Breast epithelium (tissue), 4 donors: Measurements from ENCODE around the gene CIB4. TPM values are rescaled to one million over a fixed set of nuclear protein-coding genes. Genes with fewer than 3 reads are reported as not detected.

Experiments used
- DNase-seq, 2 donors: peaks; one replicate each; pipeline ENCODE4 v3.0.0-alpha.2; 2019; ENCODE audit warnings: low spot score in 2 of 2
- H3K27ac ChIP-seq, 2 donors: fragments of 200-600 bp; sonication (generic) in 1 of 2; one replicate each; pipeline ENCODE4 v1.5.1; 2016 to 2019; ENCODE audit warnings: mild to moderate bottlenecking in 1 of 2
- H3K27me3 ChIP-seq, 2 donors: fragments of 200-600 bp; sonication (generic) in 1 of 2; one replicate each; pipeline versions ENCODE4 v1.5.1 to v1.6.0; 2017 to 2019; ENCODE audit warnings: control low read depth in 1 of 2, mild to moderate bottlenecking in 1 of 2
- H3K36me3 ChIP-seq: fragments of 200-600 bp; one replicate; pipeline ENCODE4 v1.5.1; 2019
- H3K4me1 ChIP-seq, 2 donors: fragments of 200-600 bp; sonication (generic); one replicate each; pipeline ENCODE4 v1.5.1; 2016 to 2019; ENCODE audit warnings: control low read depth in 1 of 2
- H3K4me3 ChIP-seq, 3 donors: fragments of 200-600 bp; sonication (generic); 1 replicate in 2 of 3; 2 replicates in 1 of 3; pipeline ENCODE4 v1.5.1; 2016 to 2019; ENCODE audit warnings: mild to moderate bottlenecking in 3 of 3, moderate library complexity in 2 of 3
- H3K9me3 ChIP-seq, 2 donors: fragments of 200-600 bp; sonication (generic) in 1 of 2; one replicate each; pipeline ENCODE4 v1.5.1; 2016 to 2019; ENCODE audit warnings: control low read depth in 1 of 2
- POLR2A ChIP-seq: fragments of 450-650 bp; IDR thresholded peaks from one replicate; pipeline ENCODE4 v1.6.1; 2016; ENCODE audit warnings: antibody characterized with exemption, mild to moderate bottlenecking, moderate library complexity
- POLR2AphosphoS5 ChIP-seq, 3 donors: sonication (generic); formaldehyde crosslinking; IDR thresholded peaks; one replicate each; pipeline ENCODE4 v1.6.1; 2017; ENCODE audit warnings: antibody characterized with exemption in 3 of 3
- intact Hi-C: fragments of 100-400 bp; cut with DNase I; formaldehyde crosslinking; loops from one replicate; pipeline ENCODE4 v1.15.1; 2023; ENCODE audit warnings: low total_unique reads
- total RNA-seq, 3 donors: library from RNA; depleted of rRNA; stranded (reverse); fragments of >200 nt; gene quantifications; one replicate each; pipeline ENCODE4 v1.1.0, GENCODE V29; 2016
- TF ChIP-seq, protein P1 (sequence below), 3 donors: fragments of 450-650 bp; IDR thresholded peaks; one replicate each; pipeline ENCODE4 v1.5.1; 2016 to 2017; ENCODE audit warnings: antibody characterized with exemption in 3 of 3, mild to moderate bottlenecking in 3 of 3, moderate library complexity in 3 of 3

CIB4 gene
- total RNA-seq, 3 donors from 2014 or later: not detected

DNA sequence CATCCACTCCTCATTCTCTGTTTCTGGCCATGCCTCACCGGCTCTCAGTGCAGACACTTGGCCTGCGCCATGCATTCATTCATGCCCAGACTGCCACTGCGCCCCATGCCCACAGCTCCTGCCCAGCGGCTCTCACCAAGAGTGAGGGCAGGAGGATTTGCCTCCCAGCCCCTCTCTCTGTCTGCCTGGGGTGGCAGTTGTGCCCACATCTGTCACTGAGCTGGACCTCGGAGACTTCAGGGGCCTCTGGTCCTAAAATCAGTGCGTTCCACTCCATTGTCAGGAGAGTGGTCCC lies 75.1 kb downstream of the CIB4 start:
- H3K36me3 ChIP-seq: no peaks in the 10 kb centered on the region
- peaks cover 0 to 39% of the 10 kb centered on the region in 2 donors for H3K27me3 ChIP-seq

DNA sequence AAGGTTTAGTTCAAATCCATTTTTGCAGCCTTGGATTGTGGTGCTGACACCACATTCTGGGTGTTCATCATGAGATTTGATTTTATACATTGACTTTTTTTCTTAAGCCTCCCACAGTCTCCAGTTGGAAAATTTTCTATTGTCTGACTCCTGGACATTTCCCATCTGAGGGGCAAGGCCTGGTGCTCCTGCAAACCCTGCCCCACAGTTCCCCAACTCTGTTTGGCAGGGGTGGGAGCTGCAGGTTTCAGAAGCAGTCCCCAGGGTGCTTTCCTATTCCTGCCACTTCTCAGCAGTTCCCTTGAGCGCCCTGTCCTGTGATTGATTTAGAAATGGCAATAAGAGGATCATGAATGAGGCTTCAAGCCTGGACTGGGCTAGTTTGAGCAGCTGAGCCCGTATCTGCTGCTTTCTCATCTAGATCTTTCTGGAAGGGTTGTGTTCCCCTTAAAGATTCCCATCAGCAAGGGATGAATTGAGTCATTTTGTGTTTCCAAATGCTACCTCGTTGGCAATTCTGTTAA lies 77.0 kb downstream of the CIB4 start:
- Histone ChIP-seq H3K9me3 (no peaks in the 10 kb centered on the region), H3K36me3 (no peaks in the 10 kb centered on the region), H3K27me3 (peaks cover 0 to 40% of the 10 kb centered on the region in 2 donors), H3K27ac (no peak overlapping the region), H3K4me3 (no peak overlapping the region), H3K4me1 (peaks cover 0 to 7% of the 10 kb centered on the region in 2 donors)
- DNase-seq: no peak
- TF ChIP-seq, protein P1, sequence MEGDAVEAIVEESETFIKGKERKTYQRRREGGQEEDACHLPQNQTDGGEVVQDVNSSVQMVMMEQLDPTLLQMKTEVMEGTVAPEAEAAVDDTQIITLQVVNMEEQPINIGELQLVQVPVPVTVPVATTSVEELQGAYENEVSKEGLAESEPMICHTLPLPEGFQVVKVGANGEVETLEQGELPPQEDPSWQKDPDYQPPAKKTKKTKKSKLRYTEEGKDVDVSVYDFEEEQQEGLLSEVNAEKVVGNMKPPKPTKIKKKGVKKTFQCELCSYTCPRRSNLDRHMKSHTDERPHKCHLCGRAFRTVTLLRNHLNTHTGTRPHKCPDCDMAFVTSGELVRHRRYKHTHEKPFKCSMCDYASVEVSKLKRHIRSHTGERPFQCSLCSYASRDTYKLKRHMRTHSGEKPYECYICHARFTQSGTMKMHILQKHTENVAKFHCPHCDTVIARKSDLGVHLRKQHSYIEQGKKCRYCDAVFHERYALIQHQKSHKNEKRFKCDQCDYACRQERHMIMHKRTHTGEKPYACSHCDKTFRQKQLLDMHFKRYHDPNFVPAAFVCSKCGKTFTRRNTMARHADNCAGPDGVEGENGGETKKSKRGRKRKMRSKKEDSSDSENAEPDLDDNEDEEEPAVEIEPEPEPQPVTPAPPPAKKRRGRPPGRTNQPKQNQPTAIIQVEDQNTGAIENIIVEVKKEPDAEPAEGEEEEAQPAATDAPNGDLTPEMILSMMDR (IDR thresholded peaks at IDR 0.05): no peak
- TF ChIP-seq POLR2AphosphoS5 (IDR thresholded peaks at IDR 0.05) (no peak), POLR2A (no peak)
- intact Hi-C loops: no loop called here

More for the DNA sequence above, 75.1 kb downstream of the CIB4 start:
- TF ChIP-seq, protein P1 (IDR thresholded peaks at IDR 0.05): no peak
- Histone ChIP-seq H3K4me3 (no peak overlapping the region), H3K9me3 (no peaks in the 10 kb centered on the region), H3K4me1 (peaks cover 0 to 7% of the 10 kb centered on the region in 2 donors), H3K27ac (no peak overlapping the region)
- DNase-seq: no peak
- intact Hi-C loops: no loop called here

DNA sequence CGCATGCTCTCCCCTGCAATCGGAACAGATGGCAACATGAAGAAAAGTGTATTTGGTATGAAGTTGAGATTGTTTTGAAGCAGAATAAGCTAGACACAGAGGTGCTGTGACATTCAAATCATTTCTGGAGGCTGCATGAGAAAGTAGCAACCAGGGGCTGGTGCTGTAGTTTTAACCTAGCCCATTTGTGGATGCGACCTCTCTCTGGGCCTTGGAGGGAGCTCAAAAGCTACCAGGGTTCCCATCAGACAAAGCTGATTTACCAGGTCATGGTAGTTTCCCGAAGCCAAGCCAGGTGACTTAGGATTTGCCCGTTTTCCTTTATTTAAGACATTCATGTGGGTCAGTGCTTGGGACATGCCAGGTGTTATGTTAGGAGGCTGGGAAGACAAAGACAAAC lies 77.5 kb downstream of the CIB4 start:
- no peak for DNase-seq
- intact Hi-C loops: no loop called here
- Histone ChIP-seq H3K9me3 (no peaks in the 10 kb centered on the region), H3K27ac (no peak overlapping the region), H3K27me3 (peaks cover 0 to 45% of the 10 kb centered on the region in 2 donors), H3K4me3 (no peak overlapping the region), H3K36me3 (no peaks in the 10 kb centered on the region), H3K4me1 (peaks cover 0 to 7% of the 10 kb centered on the region in 2 donors)
- TF ChIP-seq POLR2AphosphoS5 (IDR thresholded peaks at IDR 0.05): no peak
- TF ChIP-seq, protein P1 (IDR thresholded peaks at IDR 0.05): no peak
- no peak for TF ChIP-seq POLR2A

DNA sequence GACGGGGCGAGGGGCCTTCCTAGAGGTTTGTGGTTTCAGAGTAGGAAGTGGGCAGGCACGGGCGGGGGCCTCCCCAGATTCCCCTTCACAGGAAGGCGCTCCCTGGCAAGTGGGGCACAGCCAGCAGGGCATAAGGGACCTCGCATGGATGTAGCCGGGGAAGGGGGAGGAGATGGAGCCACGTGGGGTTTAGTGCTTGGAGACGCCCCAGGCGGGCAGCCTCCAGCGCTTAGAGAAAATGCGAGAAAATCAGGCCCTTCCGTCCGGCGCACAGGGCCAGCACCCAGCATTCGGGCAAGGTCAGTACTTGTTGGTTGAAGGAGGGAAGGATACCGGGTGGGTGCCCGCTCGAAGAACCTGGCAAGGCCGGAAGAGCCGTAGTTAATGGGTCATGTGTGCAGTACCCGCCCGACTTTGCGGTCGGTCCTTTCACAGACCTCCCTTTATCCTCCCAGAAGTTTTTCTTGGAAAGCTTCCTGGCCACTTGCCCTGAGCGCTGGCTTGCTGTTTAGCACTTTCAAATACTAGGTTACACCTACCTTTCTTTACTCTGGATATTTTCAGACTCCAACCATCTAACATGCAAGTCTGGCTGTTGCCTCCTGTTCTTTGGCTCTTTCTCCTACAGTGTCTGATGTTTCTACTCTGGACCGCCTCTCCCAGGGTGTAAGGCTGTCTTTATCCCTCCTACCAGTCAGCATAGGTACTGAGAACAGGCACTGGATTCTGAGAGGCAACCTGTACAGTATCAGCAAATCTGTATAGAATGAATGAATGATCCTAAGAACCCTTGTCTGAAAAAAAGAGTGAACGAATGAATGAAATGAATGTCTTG lies 78.1 kb downstream of the CIB4 start:
- H3K4me3 ChIP-seq: peak overlapping the region; percentile 19 to 71 (median 47)
- peaks cover 0 to 7% of the 10 kb centered on the region in 2 donors for H3K4me1 ChIP-seq
- intact Hi-C loops: no loop called here
- H3K27ac ChIP-seq: peak overlapping the region in 1 of 2 donors; percentile 61
- peaks cover 0 to 42% of the 10 kb centered on the region in 2 donors for H3K27me3 ChIP-seq
- H3K9me3 ChIP-seq: no peaks in the 10 kb centered on the region
- no peaks in the 10 kb centered on the region for H3K36me3 ChIP-seq
- DNase-seq: peak; percentile 61 to 87
- TF ChIP-seq POLR2AphosphoS5 (IDR thresholded peaks at IDR 0.05): no peak
- TF ChIP-seq POLR2A: no peak
- TF ChIP-seq, protein P1 (IDR thresholded peaks at IDR 0.05): no peak
